ENCODE data around the gene ABLIM2. TPM values are rescaled to one million over a fixed set of nuclear protein-coding genes. Genes with fewer than 3 reads are reported as not detected.

The ABLIM2 gene
- total RNA-seq, 6 experiments from 2014 or later, result 0.14 TPM; not detected in 5

GRCh38 chr4:8040607-8041006 lies 118.0 kb downstream of the ABLIM2 start:
- H3K4me3 Mint-ChIP-seq, result no peak overlapping the region
- TF ChIP-seq CTCF (IDR thresholded peaks at IDR 0.05), result no peak
- H3K4me1 Mint-ChIP-seq (ENCODE audit: low read depth), result peaks cover 6% of the 10 kb centered on the region
- H3K27me3 Mint-ChIP-seq (ENCODE audit: insufficient read depth), result peaks cover 54% of the 10 kb centered on the region
- no peaks in the 10 kb centered on the region for H3K9me3 Mint-ChIP-seq
- DNase-seq, result peak; percentile 5
- no peaks in the 10 kb centered on the region for H3K36me3 Mint-ChIP-seq (ENCODE audit: low read depth)
- no peak overlapping the region for H3K27ac Mint-ChIP-seq

GRCh38 chr4:8039853-8040252 lies 118.8 kb downstream of the ABLIM2 start:
- no peak for DNase-seq
- H3K36me3 Mint-ChIP-seq (ENCODE audit: low read depth), result no peaks in the 10 kb centered on the region
- no peak overlapping the region for H3K27ac Mint-ChIP-seq
- H3K27me3 Mint-ChIP-seq (ENCODE audit: insufficient read depth), result peaks cover 50% of the 10 kb centered on the region
- no peak overlapping the region for H3K4me3 Mint-ChIP-seq
- H3K4me1 Mint-ChIP-seq (ENCODE audit: low read depth), result peaks cover 13% of the 10 kb centered on the region
- TF ChIP-seq CTCF (IDR thresholded peaks at IDR 0.05), result no peak
- no peaks in the 10 kb centered on the region for H3K9me3 Mint-ChIP-seq

- H3K4me3 Mint-ChIP-seq, result no peak overlapping the region
- H3K27me3 Mint-ChIP-seq (ENCODE audit: insufficient read depth), result peaks cover 45% of the 10 kb centered on the region
- H3K36me3 Mint-ChIP-seq (ENCODE audit: low read depth), result no peaks in the 10 kb centered on the region
- no peaks in the 10 kb centered on the region for H3K9me3 Mint-ChIP-seq
- peaks cover 13% of the 10 kb centered on the region for H3K4me1 Mint-ChIP-seq (ENCODE audit: low read depth)
- no peak for DNase-seq
- TF ChIP-seq CTCF (IDR thresholded peaks at IDR 0.05), result no peak
- no peak overlapping the region for H3K27ac Mint-ChIP-seq
Observed at GRCh38 chr4:8039290-8039689, 119.3 kb downstream of the ABLIM2 start.

- peaks cover 42% of the 10 kb centered on the region for H3K27me3 Mint-ChIP-seq (ENCODE audit: insufficient read depth)
- TF ChIP-seq CTCF (IDR thresholded peaks at IDR 0.05), result no peak
- no peak overlapping the region for H3K27ac Mint-ChIP-seq
- no peaks in the 10 kb centered on the region for H3K36me3 Mint-ChIP-seq (ENCODE audit: low read depth)
- peaks cover 13% of the 10 kb centered on the region for H3K4me1 Mint-ChIP-seq (ENCODE audit: low read depth)
- H3K4me3 Mint-ChIP-seq, result no peak overlapping the region
- no peaks in the 10 kb centered on the region for H3K9me3 Mint-ChIP-seq
- DNase-seq, result no peak
Observed at GRCh38 chr4:8038719-8039251, 119.8 kb downstream of the ABLIM2 start.

GRCh38 chr4:8038083-8038482 lies 120.5 kb downstream of the ABLIM2 start:
- no peak overlapping the region for H3K27ac Mint-ChIP-seq
- peaks cover 37% of the 10 kb centered on the region for H3K27me3 Mint-ChIP-seq (ENCODE audit: insufficient read depth)
- no peaks in the 10 kb centered on the region for H3K36me3 Mint-ChIP-seq (ENCODE audit: low read depth)
- no peaks in the 10 kb centered on the region for H3K9me3 Mint-ChIP-seq
- DNase-seq, result no peak
- H3K4me3 Mint-ChIP-seq, result no peak overlapping the region
- H3K4me1 Mint-ChIP-seq (ENCODE audit: low read depth), result peaks cover 13% of the 10 kb centered on the region
- TF ChIP-seq CTCF (IDR thresholded peaks at IDR 0.05), result no peak
